GM23248 (cell line): ENCODE data around the gene PALM. TPM values are rescaled to one million over a fixed set of nuclear protein-coding genes. Genes with fewer than 3 reads are reported as not detected.
A peak's percentile ranks its signal among the peaks of the same experiment; 100 is the strongest.

Experiments used
- DNase-seq: peaks from one replicate; pipeline ENCODE4 v3.0.0-alpha.2; 2015
- H2AFZ ChIP-seq: fragments of 200-600 bp; sonication (generic); 2 replicates; pipeline ENCODE4 v1.6.1; 2016; ENCODE audit warnings: antibody characterized with exemption
- H3F3A ChIP-seq: fragments of 200-600 bp; sonication (generic); 2 replicates; pipeline ENCODE4 v1.6.1; 2016; ENCODE audit warnings: mild to moderate bottlenecking, antibody characterized with exemption, mixed run types; ENCODE audit not compliant: insufficient read depth
- H3K27ac ChIP-seq: fragments of 200-600 bp; sonication (generic); 2 replicates; pipeline ENCODE4 v1.5.1; 2016; ENCODE audit warnings: mild to moderate bottlenecking
- H3K27me3 ChIP-seq: fragments of 200-600 bp; sonication (generic); replicated peaks from 2 replicates; pipeline ENCODE4 v1.6.1; 2016; ENCODE audit warnings: mild to moderate bottlenecking; ENCODE audit not compliant: insufficient read depth
- H3K36me3 ChIP-seq: fragments of 200-600 bp; sonication (generic); 2 replicates; pipeline ENCODE4 v1.6.1; 2016; ENCODE audit warnings: low read depth, mild to moderate bottlenecking
- H3K4me1 ChIP-seq: fragments of 200-600 bp; sonication (generic); 2 replicates; pipeline ENCODE4 v1.6.1; 2016; ENCODE audit warnings: mild to moderate bottlenecking; ENCODE audit not compliant: insufficient read depth
- H3K4me2 ChIP-seq: fragments of 200-600 bp; sonication (generic); one replicate; pipeline ENCODE4 v1.6.1; 2016; ENCODE audit warnings: mild to moderate bottlenecking; ENCODE audit not compliant: unreplicated experiment
- H3K4me3 ChIP-seq: fragments of 200-600 bp; sonication (generic); 2 replicates; pipeline ENCODE4 v1.5.1; 2016; ENCODE audit warnings: mild to moderate bottlenecking
- H3K79me2 ChIP-seq: fragments of 200-600 bp; sonication (generic); 2 replicates; pipeline ENCODE4 v1.6.1; 2016; ENCODE audit warnings: mild to moderate bottlenecking; ENCODE audit not compliant: insufficient read depth
- H3K9ac ChIP-seq: fragments of 200-600 bp; sonication (generic); 2 replicates; pipeline ENCODE4 v1.6.1; 2016; ENCODE audit warnings: mild to moderate bottlenecking
- H3K9me2 ChIP-seq: fragments of 200-600 bp; sonication (generic); 2 replicates; pipeline ENCODE4 v1.6.1; 2016; ENCODE audit warnings: mixed run types, mild to moderate bottlenecking, moderate library complexity; ENCODE audit not compliant: insufficient read depth
- H3K9me3 ChIP-seq: fragments of 200-600 bp; sonication (generic); one replicate; pipeline ENCODE4 v1.6.1; 2017; ENCODE audit warnings: low read depth
- H4K20me1 ChIP-seq: fragments of 200-600 bp; sonication (generic); 2 replicates; pipeline ENCODE4 v1.6.0; 2016; ENCODE audit not compliant: insufficient read depth
- EZH2 ChIP-seq: fragments of 200-600 bp; sonication (generic); IDR thresholded peaks from 2 replicates; pipeline ENCODE4 v1.6.1; 2018; ENCODE audit warnings: antibody characterized with exemption, mild to moderate bottlenecking; ENCODE audit not compliant: insufficient read depth, poor library complexity, severe bottlenecking
- EZH2phosphoT487 ChIP-seq: fragments of 200-600 bp; sonication (generic); IDR thresholded peaks from 2 replicates; pipeline ENCODE4 v1.6.1; 2018; ENCODE audit warnings: antibody characterized with exemption, moderate library complexity, mild to moderate bottlenecking, low read depth; ENCODE audit not compliant: insufficient read depth
- WGBS, 2 experiments: methylation state at CpG; one replicate each; pipeline ENCODE4 v1.1.6; 2015 to 2017; ENCODE audit warnings: low lambda C conversion rate in 2 of 2, low coverage in 1 of 2; ENCODE audit errors: missing lambda C conversion rate in 2 of 2; 5-methylcytosine and 5-hydroxymethylcytosine counted together
- in situ Hi-C: fragments of 300-500 bp; cut with MboI; formaldehyde crosslinking; loops from 2 replicates; pipeline ENCODE4 v1.15.0; 2020
- polyA plus RNA-seq: library from polyadenylated mRNA; unstranded; fragments of >200 nt; fragmentation: Nextera tagmentation; extraction: Ambion mirVana; gene quantifications from 2 replicates; pipeline ENCODE4 v1.2.1, GENCODE V29; 2016
- total RNA-seq: library from RNA; depleted of rRNA; stranded (reverse); fragments of >200 nt; shearing (Covaris generic); gene quantifications from 2 replicates; pipeline ENCODE4 v1.2.3, GENCODE V29; 2014

PALM gene
- total and polyA plus RNA-seq, 2 experiments from 2014 or later: 0.36 to 2.7 TPM

GRCh38 chr19:782878-783668 lies 74.3 kb downstream of the PALM start:
- Histone ChIP-seq H3K9me2 (no peaks in the 10 kb centered on the region), H3K27ac (no peak overlapping the region), H3F3A (no peaks in the 10 kb centered on the region), H3K9ac (peak overlapping the region; percentile 28; the same call in 1 of the 2 replicates), H2AFZ (peak overlapping the region; percentile 78), H3K9me3 (no peaks in the 10 kb centered on the region), H3K4me1 (peaks cover 17% of the 10 kb centered on the region), H3K27me3 (no peaks in the 10 kb centered on the region), H3K4me3 (peak overlapping the region; percentile 59), H3K79me2 (no peaks in the 10 kb centered on the region), H3K36me3 (no peaks in the 10 kb centered on the region), H4K20me1 (no peaks in the 10 kb centered on the region), H3K4me2 (peak overlapping the region; percentile 71)
- in situ Hi-C loops: no loop called here
- TF ChIP-seq EZH2: no peak
- TF ChIP-seq EZH2phosphoT487: no peak
- 83 to 85% methylated on average over 30 of the region's 30 CpGs for WGBS, 2 experiments
- DNase-seq: no peak

GRCh38 chr19:784541-784940 lies 75.8 kb downstream of the PALM start:
- no peak overlapping the region for H3K27ac ChIP-seq
- no peaks in the 10 kb centered on the region for H3K9me3 ChIP-seq
- no peak overlapping the region for H3K4me3 ChIP-seq
- no peaks in the 10 kb centered on the region for H4K20me1 ChIP-seq
- TF ChIP-seq EZH2: no peak
- TF ChIP-seq EZH2phosphoT487: no peak
- H3K4me1 ChIP-seq: peaks cover 20% of the 10 kb centered on the region
- H3K36me3 ChIP-seq: no peaks in the 10 kb centered on the region
- H3K79me2 ChIP-seq: no peaks in the 10 kb centered on the region
- H3K27me3 ChIP-seq: no peaks in the 10 kb centered on the region
- H3F3A ChIP-seq: no peaks in the 10 kb centered on the region
- H3K9me2 ChIP-seq: no peaks in the 10 kb centered on the region
- in situ Hi-C loops: no loop called here
- H3K4me2 ChIP-seq: no peak overlapping the region
- H3K9ac ChIP-seq: no peak overlapping the region
- 87 to 91% methylated on average over 12 to 13 of the region's 13 CpGs for WGBS, 2 experiments
- H2AFZ ChIP-seq: no peak overlapping the region
- DNase-seq: no peak

- 96 to 98% methylated on average over 16 of the region's 16 CpGs for WGBS, 2 experiments
- Histone ChIP-seq H3K4me2 (no peak overlapping the region), H3K9me3 (no peaks in the 10 kb centered on the region), H3K4me1 (peaks cover 14% of the 10 kb centered on the region), H3K9ac (no peak overlapping the region), H2AFZ (no peak overlapping the region), H4K20me1 (no peaks in the 10 kb centered on the region), H3K27me3 (no peaks in the 10 kb centered on the region), H3K27ac (no peak overlapping the region), H3K36me3 (no peaks in the 10 kb centered on the region), H3K79me2 (no peaks in the 10 kb centered on the region), H3K9me2 (no peaks in the 10 kb centered on the region), H3F3A (no peaks in the 10 kb centered on the region), H3K4me3 (no peak overlapping the region)
- TF ChIP-seq EZH2phosphoT487 (no peak), EZH2 (no peak)
- DNase-seq: no peak
- in situ Hi-C loops: no loop called here
These were observed 78.8 kb downstream of the PALM start for GRCh38 chr19:787536-787935.

GRCh38 chr19:788686-788982 lies 79.9 kb downstream of the PALM start:
- H3F3A ChIP-seq: no peaks in the 10 kb centered on the region
- no peak overlapping the region for H3K27ac ChIP-seq
- H3K9me2 ChIP-seq: no peaks in the 10 kb centered on the region
- H3K27me3 ChIP-seq: no peaks in the 10 kb centered on the region
- H3K9ac ChIP-seq: no peak overlapping the region
- no peaks in the 10 kb centered on the region for H3K9me3 ChIP-seq
- DNase-seq: no peak
- 31 to 36% methylated on average over 9 to 11 of the region's 11 CpGs for WGBS, 2 experiments
- H3K4me2 ChIP-seq: peak overlapping the region; percentile 16
- peaks cover 8% of the 10 kb centered on the region; the same call in 1 of the 2 replicates for H3K4me1 ChIP-seq
- in situ Hi-C loops: no loop called here
- no peak overlapping the region for H3K4me3 ChIP-seq
- peak overlapping the region; percentile 80 for H2AFZ ChIP-seq
- H3K36me3 ChIP-seq: no peaks in the 10 kb centered on the region
- no peaks in the 10 kb centered on the region for H3K79me2 ChIP-seq
- no peaks in the 10 kb centered on the region for H4K20me1 ChIP-seq
- TF ChIP-seq EZH2phosphoT487 (no peak), EZH2 (no peak)
